H9 (cell line): ENCODE data around the gene UTP18. TPM values are rescaled to one million over a fixed set of nuclear protein-coding genes. Genes with fewer than 3 reads are reported as not detected.

Experiments used
- DNase-seq: peaks from one replicate; pipeline ENCODE4 v3.0.0-alpha.2; 2017
- H2AFZ ChIP-seq: one replicate; pipeline ENCODE4 v1.6.1; 2013; ENCODE audit warnings: mild to moderate bottlenecking, low read length, control low read depth, moderate library complexity
- H2AK5ac ChIP-seq: 2 replicates; pipeline ENCODE4 v1.6.1; 2013; ENCODE audit warnings: low read length, control low read depth, mixed read lengths; ENCODE audit not compliant: insufficient read length
- H2BK120ac ChIP-seq: one replicate; pipeline ENCODE4 v1.6.1; 2013; ENCODE audit warnings: low read depth, mild to moderate bottlenecking, low read length, control low read depth, inconsistent platforms; ENCODE audit not compliant: poor library complexity, severe bottlenecking
- H2BK12ac ChIP-seq: 2 replicates; pipeline ENCODE4 v1.6.1; 2013; ENCODE audit warnings: low read length, control low read depth, mixed read lengths, low read depth; ENCODE audit not compliant: insufficient read length
- H2BK15ac ChIP-seq: 2 replicates; pipeline ENCODE4 v1.6.1; 2013; ENCODE audit warnings: low read depth, low read length, control low read depth
- H2BK20ac ChIP-seq: one replicate; pipeline ENCODE4 v1.6.1; 2013; ENCODE audit warnings: low read depth, mild to moderate bottlenecking, low read length, control low read depth, inconsistent platforms; ENCODE audit not compliant: poor library complexity, severe bottlenecking
- H2BK5ac ChIP-seq: 2 replicates; pipeline ENCODE4 v1.6.1; 2013; ENCODE audit warnings: low read length, control low read depth, mixed read lengths; ENCODE audit not compliant: insufficient read length
- H3K14ac ChIP-seq: 2 replicates; pipeline ENCODE4 v1.6.1; 2013; ENCODE audit warnings: low read length, control low read depth; ENCODE audit not compliant: insufficient read depth
- H3K18ac ChIP-seq: 2 replicates; pipeline ENCODE4 v1.6.1; 2013; ENCODE audit warnings: low read depth, mild to moderate bottlenecking, mixed read lengths, low read length, control low read depth; ENCODE audit not compliant: insufficient read length
- H3K23ac ChIP-seq: 2 replicates; pipeline ENCODE4 v1.6.1; 2013; ENCODE audit warnings: low read length, control low read depth, mixed read lengths, low read depth; ENCODE audit not compliant: insufficient read length
- H3K23me2 ChIP-seq: 2 replicates; pipeline ENCODE4 v1.6.1; 2013; ENCODE audit warnings: low read depth, mild to moderate bottlenecking, mixed read lengths, low read length, control low read depth; ENCODE audit not compliant: insufficient read length, poor library complexity, severe bottlenecking
- H3K27ac ChIP-seq: 2 replicates; pipeline ENCODE4 v1.5.1; 2013; ENCODE audit warnings: low read length, control low read depth, mixed read lengths, low read depth; ENCODE audit not compliant: insufficient read length
- H3K27me3 ChIP-seq: 2 replicates; pipeline ENCODE4 v1.6.1; 2013; ENCODE audit warnings: low read length, control low read depth, inconsistent platforms; ENCODE audit not compliant: insufficient read depth
- H3K4ac ChIP-seq: 2 replicates; pipeline ENCODE4 v1.6.1; 2013; ENCODE audit warnings: low read depth, mild to moderate bottlenecking, control low read depth, inconsistent platforms, low read length, moderate library complexity
- H3K4me1 ChIP-seq: 2 replicates; pipeline ENCODE4 v1.6.1; 2013; ENCODE audit warnings: low read length, control low read depth, inconsistent platforms; ENCODE audit not compliant: insufficient read depth
- H3K4me2 ChIP-seq: 2 replicates; pipeline ENCODE4 v1.6.1; 2013; ENCODE audit warnings: low read length, control low read depth, mixed read lengths; ENCODE audit not compliant: insufficient read length, insufficient read depth
- H3K56ac ChIP-seq: 2 replicates; pipeline ENCODE4 v1.6.1; 2013; ENCODE audit warnings: low read depth, mild to moderate bottlenecking, mixed read lengths, low read length, control low read depth; ENCODE audit not compliant: insufficient read length
- H3K79me1 ChIP-seq: 2 replicates; pipeline ENCODE4 v1.6.1; 2013; ENCODE audit warnings: low read depth, mild to moderate bottlenecking, moderate library complexity, low read length, control low read depth, inconsistent platforms; ENCODE audit not compliant: insufficient read depth, poor library complexity, severe bottlenecking
- H3K79me2 ChIP-seq: 2 replicates; pipeline ENCODE4 v1.6.1; 2013; ENCODE audit warnings: low read length, control low read depth, inconsistent platforms; ENCODE audit not compliant: insufficient read depth
- H3K9ac ChIP-seq: 2 replicates; pipeline ENCODE4 v1.6.1; 2013; ENCODE audit warnings: low read length, control low read depth, mixed read lengths; ENCODE audit not compliant: insufficient read length; ENCODE audit errors: extremely low read depth
- H3K9me3 ChIP-seq: one replicate; pipeline ENCODE4 v1.6.1; 2013; ENCODE audit warnings: low read depth, low read length, inconsistent platforms; ENCODE audit not compliant: control insufficient read depth
- H3T11ph ChIP-seq: one replicate; pipeline ENCODE4 v1.6.1; 2013; ENCODE audit warnings: mild to moderate bottlenecking, low read length, control low read depth, inconsistent platforms
- H4K20me1 ChIP-seq: one replicate; pipeline ENCODE4 v1.6.1; 2013; ENCODE audit not compliant: control insufficient read depth, insufficient read length, insufficient read depth
- H4K5ac ChIP-seq: 2 replicates; pipeline ENCODE4 v1.6.1; 2013; ENCODE audit warnings: low read depth, mild to moderate bottlenecking, mixed read lengths, low read length, control low read depth; ENCODE audit not compliant: insufficient read length
- H4K8ac ChIP-seq: replicated peaks from 2 replicates; pipeline ENCODE4 v1.6.1; 2013; ENCODE audit warnings: low read length, control low read depth, mixed read lengths, low read depth; ENCODE audit not compliant: insufficient read length
- H4K91ac ChIP-seq: 2 replicates; pipeline ENCODE4 v1.6.1; 2013; ENCODE audit warnings: low read depth, mild to moderate bottlenecking, moderate library complexity, mixed read lengths, low read length, control low read depth; ENCODE audit not compliant: insufficient read length
- H3K27ac Mint-ChIP-seq, 3 experiments: 2 replicates in 2 of 3; 3 replicates in 1 of 3; pipeline ENCODE4 v1.8.0; 2020 to 2021; ENCODE audit warnings: mixed read lengths in 3 of 3, mild to moderate bottlenecking in 1 of 3, moderate library complexity in 1 of 3
- H3K27me3 Mint-ChIP-seq: 2 replicates; pipeline ENCODE4 v1.8.0; 2021; ENCODE audit warnings: low read depth, mild to moderate bottlenecking, moderate library complexity, mixed read lengths
- H3K36me3 Mint-ChIP-seq, 3 experiments: 2 replicates in 2 of 3; 3 replicates in 1 of 3; pipeline ENCODE4 v1.8.0; 2020 to 2021; ENCODE audit warnings: low read depth in 3 of 3, mixed read lengths in 3 of 3; ENCODE audit not compliant: insufficient read depth in 1 of 3
- H3K4me1 Mint-ChIP-seq, 2 experiments: 2 replicates each; pipeline ENCODE4 v1.8.0; 2020; ENCODE audit warnings: mixed read lengths in 2 of 2
- H3K4me3 Mint-ChIP-seq, 2 experiments: 2 replicates in 1 of 2; 3 replicates in 1 of 2; pipeline ENCODE4 v1.8.0; 2020 to 2021; ENCODE audit warnings: mild to moderate bottlenecking in 2 of 2, mixed read lengths in 2 of 2, moderate library complexity in 1 of 2
- H3K9me3 Mint-ChIP-seq, 2 experiments: 2 replicates in 1 of 2; 3 replicates in 1 of 2; pipeline ENCODE4 v1.8.0; 2020; ENCODE audit warnings: mild to moderate bottlenecking in 2 of 2, mixed read lengths in 2 of 2, moderate library complexity in 1 of 2
- CTCF ChIP-seq: fragments of 200-600 bp; sonication (generic); conservative IDR thresholded peaks from 3 replicates; pipeline ENCODE4 v1.8.0; 2021; ENCODE audit warnings: antibody characterized with exemption, mild to moderate bottlenecking
- WGBS: extraction: QIAGEN DNeasy Blood & Tissue Kit; methylation state at CpG from one replicate; pipeline ENCODE4 v1.1.7; 2013; ENCODE audit warnings: missing lambda C conversion rate, low lambda C conversion rate, mixed read lengths; ENCODE audit not compliant: insufficient read length; ENCODE audit errors: extremely low coverage; 5-methylcytosine and 5-hydroxymethylcytosine counted together
- total RNA-seq: library from RNA; stranded (reverse); gene quantifications from 2 replicates; pipeline ENCODE4 v1.2.1, GENCODE V29; 2021

The UTP18 gene
- total RNA-seq, 1 experiment from 2014 or later, result 79.5 TPM

DNA sequence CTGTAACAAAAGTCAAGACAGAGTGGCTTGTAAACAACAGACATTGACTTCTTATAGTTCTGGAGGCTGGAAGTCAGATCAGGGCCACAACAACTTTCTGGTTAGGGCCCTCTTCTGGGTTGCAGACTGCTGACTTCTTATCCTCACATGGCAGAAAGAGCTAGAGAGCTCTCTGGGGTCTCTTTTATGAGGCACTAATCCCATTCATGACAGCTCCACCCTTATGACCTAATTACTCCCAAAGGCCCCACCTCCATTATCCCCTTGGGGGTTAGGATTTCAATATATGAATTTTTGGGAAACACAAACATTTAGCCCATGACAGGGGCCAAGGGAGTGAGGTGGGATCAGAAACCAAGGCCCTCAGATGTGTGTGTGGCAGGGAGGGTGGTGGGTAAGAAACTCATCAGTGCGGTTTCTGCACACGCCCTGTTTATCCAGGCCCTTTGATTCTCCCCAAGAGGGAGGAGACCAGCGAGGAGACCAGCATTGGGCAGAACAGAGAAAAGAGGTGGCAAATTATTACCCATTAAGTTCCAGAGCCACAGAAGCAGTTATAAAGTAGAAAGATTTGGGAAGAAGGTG lies 74.8 kb downstream of the UTP18 start:
- Histone ChIP-seq H3K79me1 (no peaks in the 10 kb centered on the region), H3K4me1 (no peaks in the 10 kb centered on the region), H2BK12ac (no peak overlapping the region), H3K79me2 (no peaks in the 10 kb centered on the region), H2AK5ac (no peak overlapping the region), H3K4me2 (no peak overlapping the region), H4K91ac (no peak overlapping the region), H3K9me3 (no peaks in the 10 kb centered on the region), H3K18ac (no peak overlapping the region), H3K4ac (no peak overlapping the region), H3T11ph (no peak overlapping the region), H3K56ac (no peak overlapping the region), H2BK20ac (no peak overlapping the region), H3K27me3 (no peaks in the 10 kb centered on the region), H3K23ac (no peak overlapping the region), H4K5ac (no peak overlapping the region), H3K23me2 (no peaks in the 10 kb centered on the region), H2BK5ac (no peak overlapping the region), H3K14ac (no peak overlapping the region), H4K8ac (no peak overlapping the region), H2AFZ (no peak overlapping the region), H4K20me1 (no peaks in the 10 kb centered on the region), H2BK120ac (no peak overlapping the region), H3K27ac (no peak overlapping the region), H2BK15ac (no peak overlapping the region), H3K9ac (no peak overlapping the region)
- Mint-ChIP-seq H3K36me3 (peaks cover 0 to 9% (median 0%) of the 10 kb centered on the region in 3 experiments; a peak in 4 of 7 replicates), H3K4me1 (no peaks in the 10 kb centered on the region; a peak in 1 of 4 replicates), H3K4me3 (no peak overlapping the region), H3K27ac (no peak overlapping the region), H3K27me3 (peaks cover 1% of the 10 kb centered on the region), H3K9me3 (peaks cover 8 to 10% of the 10 kb centered on the region in 2 experiments; a peak in 4 of 5 replicates)
- no peak for TF ChIP-seq CTCF
- no peak for DNase-seq
- no CpG with 5 or more reads among the region's 3 CpGs for WGBS
